GM20000 (cell line): ENCODE data around the gene MTMR1.

Experiments
- DNase-seq: peaks from one replicate; pipeline ENCODE4 v3.0.0; 2012; ENCODE audit warnings: low spot score
- TF ChIP-seq, protein P1 (sequence below): IDR thresholded peaks from 2 replicates; pipeline ENCODE4 v1.5.1; 2012; ENCODE audit warnings: mild to moderate bottlenecking, control low read depth; ENCODE audit errors: extremely low read depth, missing control alignments

Gene MTMR1

GRCh38 chrX:150779385-150779784 is 86.2 kb downstream of the MTMR1 start:
- DNase-seq: no peak
- TF ChIP-seq, protein P1, sequence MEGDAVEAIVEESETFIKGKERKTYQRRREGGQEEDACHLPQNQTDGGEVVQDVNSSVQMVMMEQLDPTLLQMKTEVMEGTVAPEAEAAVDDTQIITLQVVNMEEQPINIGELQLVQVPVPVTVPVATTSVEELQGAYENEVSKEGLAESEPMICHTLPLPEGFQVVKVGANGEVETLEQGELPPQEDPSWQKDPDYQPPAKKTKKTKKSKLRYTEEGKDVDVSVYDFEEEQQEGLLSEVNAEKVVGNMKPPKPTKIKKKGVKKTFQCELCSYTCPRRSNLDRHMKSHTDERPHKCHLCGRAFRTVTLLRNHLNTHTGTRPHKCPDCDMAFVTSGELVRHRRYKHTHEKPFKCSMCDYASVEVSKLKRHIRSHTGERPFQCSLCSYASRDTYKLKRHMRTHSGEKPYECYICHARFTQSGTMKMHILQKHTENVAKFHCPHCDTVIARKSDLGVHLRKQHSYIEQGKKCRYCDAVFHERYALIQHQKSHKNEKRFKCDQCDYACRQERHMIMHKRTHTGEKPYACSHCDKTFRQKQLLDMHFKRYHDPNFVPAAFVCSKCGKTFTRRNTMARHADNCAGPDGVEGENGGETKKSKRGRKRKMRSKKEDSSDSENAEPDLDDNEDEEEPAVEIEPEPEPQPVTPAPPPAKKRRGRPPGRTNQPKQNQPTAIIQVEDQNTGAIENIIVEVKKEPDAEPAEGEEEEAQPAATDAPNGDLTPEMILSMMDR: no peak

- no peak for DNase-seq
- TF ChIP-seq, protein P1: no peak
Measured at GRCh38 chrX:150781677-150782076, 88.5 kb downstream of the MTMR1 start.

GRCh38 chrX:150790021-150790420 is 96.8 kb downstream of the MTMR1 start:
- DNase-seq: no peak
- TF ChIP-seq, protein P1: no peak

DNA sequence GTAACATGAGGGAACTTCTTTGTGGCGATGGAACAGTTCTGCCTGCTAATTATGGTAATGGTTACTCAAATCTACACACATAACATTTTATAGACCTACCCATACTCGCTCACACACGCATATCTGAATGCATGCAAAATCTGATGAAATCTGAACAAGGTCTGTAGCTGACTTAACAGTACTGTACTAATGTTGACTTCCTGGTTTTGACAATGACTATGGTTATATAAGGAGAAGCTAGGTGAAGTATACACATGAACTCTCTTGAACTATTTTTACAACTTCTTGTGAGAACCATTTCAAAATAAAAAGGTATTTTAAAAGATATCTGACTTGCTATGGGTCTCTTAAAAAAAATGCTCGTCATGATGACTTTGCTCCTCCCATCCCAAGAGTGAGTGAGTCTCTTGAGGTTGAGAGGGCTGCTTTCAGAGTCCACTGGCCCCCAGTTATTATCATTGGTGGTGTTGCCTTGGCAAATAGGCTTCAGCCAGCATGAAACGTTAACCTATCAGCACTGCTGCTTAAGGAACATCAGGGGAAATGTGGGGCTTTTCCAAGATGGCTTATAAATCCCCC is 99.8 kb downstream of the MTMR1 start:
- TF ChIP-seq, protein P1: no peak

DNA sequence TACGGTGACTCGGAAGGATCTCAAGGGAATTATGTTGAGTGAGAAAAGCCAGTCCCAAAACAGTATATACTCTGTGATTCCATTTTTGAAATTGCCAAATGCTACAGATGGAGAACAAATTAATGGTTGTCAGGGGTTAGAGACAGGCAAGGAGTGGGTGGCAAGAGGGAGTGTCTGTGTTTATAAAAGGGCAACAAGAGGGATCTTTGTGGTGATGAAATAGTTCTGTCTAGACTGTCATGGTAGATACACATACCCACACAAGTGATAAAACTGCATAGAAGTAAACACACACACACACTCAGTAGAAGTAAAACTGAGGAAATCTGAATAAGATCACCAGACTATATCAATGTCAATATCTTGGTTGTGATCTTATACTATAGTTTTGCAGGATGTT is 112.5 kb downstream of the MTMR1 start:
- TF ChIP-seq, protein P1: no peak
- DNase-seq: no peak

More for the DNA sequence above, 99.8 kb downstream of the MTMR1 start:
- DNase-seq: no peak

DNA sequence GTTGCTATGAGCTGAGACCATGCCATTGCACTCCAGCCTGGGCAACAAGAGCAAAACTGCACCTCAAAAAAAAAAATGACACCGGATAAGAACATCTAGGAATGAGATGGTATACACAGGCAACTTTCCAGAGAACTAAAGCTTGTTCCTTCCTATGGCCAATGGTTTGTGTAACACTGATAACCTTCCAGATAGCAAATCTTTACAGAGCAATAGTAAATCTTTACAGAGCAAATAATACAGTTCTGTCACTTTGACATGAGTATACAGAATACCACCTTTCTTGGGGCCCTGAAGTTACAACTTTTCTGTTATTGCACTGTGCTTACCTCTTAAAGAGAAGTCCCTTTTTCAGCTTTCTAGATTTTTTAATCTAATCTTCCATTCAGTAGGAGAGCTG is 113.6 kb downstream of the MTMR1 start:
- no peak for DNase-seq
- TF ChIP-seq, protein P1: no peak

DNA sequence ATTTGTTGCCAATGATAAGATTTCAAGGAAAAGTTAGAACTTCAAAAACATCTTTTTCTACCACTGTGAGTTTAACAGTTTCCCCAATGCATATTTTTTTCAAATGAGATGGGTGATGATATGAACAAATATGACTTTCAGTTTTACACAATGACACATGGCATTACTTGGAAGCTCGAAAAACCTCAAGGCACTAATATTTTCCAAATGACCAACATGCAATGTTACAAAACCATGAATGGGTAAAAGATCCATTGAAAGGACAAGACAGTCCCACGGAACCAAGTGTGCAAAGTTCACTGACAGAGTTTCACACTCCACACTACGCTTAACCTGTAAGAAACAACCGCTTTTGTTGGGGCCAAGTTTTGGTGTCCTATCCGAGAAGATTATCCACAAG is 120.7 kb downstream of the MTMR1 start:
- DNase-seq: no peak
- TF ChIP-seq, protein P1: no peak
